CD4-positive, alpha-beta T cell (primary cell): ENCODE results near the gene CMSS1. TPM values are rescaled to one million over a fixed set of nuclear protein-coding genes. Genes with fewer than 3 reads are reported as not detected.

Experiments used
- ATAC-seq: fragments of 200-7000 bp; cut with Tn5 transposase; one replicate; pipeline ENCODE4 v1.10.0; 2022; ENCODE audit warnings: mild to moderate bottlenecking; ENCODE audit not compliant: poor library complexity
- CTCF ChIA-PET: fragments of 350-600 bp; sonication (Branson Sonifier 250); formaldehyde crosslinking; loops from one replicate; lab custom pipeline; 2021; ENCODE audit warnings: antibody characterized with exemption, inconsistent platforms; lab: Charles Lee
- POLR2A ChIA-PET: fragments of 350-600 bp; sonication (Branson Sonifier 250); formaldehyde crosslinking; loops from one replicate; lab custom pipeline; 2021; ENCODE audit warnings: antibody characterized with exemption, inconsistent platforms; lab: Charles Lee
- DNase-seq, 14 experiments: peaks; one replicate each; pipeline ENCODE4 v3.0.0-alpha.2; 2013 to 2020; ENCODE audit warnings: mixed read lengths in 2 of 14
- H3K27ac ChIP-seq, 2 donors: one replicate each; pipeline versions ENCODE4 v1.5.1 to v1.7.0; 2013; ENCODE audit warnings: low read length in 2 of 2, low read depth in 1 of 2, mild to moderate bottlenecking in 1 of 2
- H3K27me3 ChIP-seq, 2 experiments: 1 replicate in 1 of 2; 2 replicates in 1 of 2; pipeline versions ENCODE4 v1.6.1 to v1.7.0; 2013; ENCODE audit warnings: low read length in 2 of 2, control low read depth in 1 of 2, mild to moderate bottlenecking in 1 of 2, moderate library complexity in 1 of 2; ENCODE audit not compliant: insufficient read depth in 2 of 2, control insufficient read depth in 1 of 2
- H3K36me3 ChIP-seq: one replicate; pipeline ENCODE4 v1.6.1; 2013; ENCODE audit warnings: low read length, control low read depth; ENCODE audit not compliant: insufficient read depth
- H3K4me1 ChIP-seq: one replicate; pipeline ENCODE4 v1.6.1; 2013; ENCODE audit warnings: low read length, control low read depth; ENCODE audit not compliant: insufficient read depth
- H3K4me3 ChIP-seq: one replicate; pipeline ENCODE4 v1.5.1; 2013; ENCODE audit warnings: mild to moderate bottlenecking, low read length, moderate library complexity
- H3K9me3 ChIP-seq, 2 experiments: 1 replicate in 1 of 2; 2 replicates in 1 of 2; pipeline versions ENCODE4 v1.6.1 to v1.7.0; 2013; ENCODE audit warnings: low read length in 2 of 2, mild to moderate bottlenecking in 2 of 2, control low read depth in 1 of 2, moderate library complexity in 1 of 2; ENCODE audit not compliant: control insufficient read depth in 1 of 2, insufficient read depth in 1 of 2
- H3K27ac Mint-ChIP-seq: one replicate; pipeline ENCODE4 v1.8.0; 2020; ENCODE audit warnings: mixed read lengths
- H3K27me3 Mint-ChIP-seq: one replicate; pipeline ENCODE4 v1.8.0; 2021; ENCODE audit warnings: mixed read lengths
- H3K36me3 Mint-ChIP-seq: one replicate; pipeline ENCODE4 v1.8.0; 2021; ENCODE audit warnings: low read depth, mixed read lengths
- H3K4me1 Mint-ChIP-seq: one replicate; pipeline ENCODE4 v1.8.0; 2021; ENCODE audit warnings: low read depth, mixed read lengths
- H3K4me3 Mint-ChIP-seq: one replicate; pipeline ENCODE4 v1.8.0; 2020; ENCODE audit warnings: mild to moderate bottlenecking, mixed read lengths
- H3K9me3 Mint-ChIP-seq: one replicate; pipeline ENCODE4 v1.8.0; 2020; ENCODE audit warnings: mixed read lengths
- CTCF ChIP-seq: fragments of 200-600 bp; IDR thresholded peaks from one replicate; pipeline ENCODE4 v1.8.0; 2022; ENCODE audit warnings: antibody characterized with exemption, mild to moderate bottlenecking
- intact Hi-C, 2 experiments: fragments of 100-400 bp; cut with DNase I in 1 of 2; cut with micrococcal nuclease in 1 of 2; formaldehyde crosslinking; loops; one replicate each; pipeline versions ENCODE4 v1.15.1 to v1.9.0; 2023 to 2025; cut with DNase I, micrococcal nuclease
- total RNA-seq, 174 experiments: library from RNA in 2 of 174; stranded (reverse) in 2 of 174; gene quantifications; one replicate each; pipeline ENCODE4 v1.2.3 and lab custom pipeline; 2021 to 2026

CMSS1 gene
- total RNA-seq, 2 experiments from 2014 or later = 12.2 TPM

- ATAC-seq = no peak
- no peak overlapping the region for H3K27ac Mint-ChIP-seq
Measured at GRCh38 chr3:99882436-99883137, 64.9 kb downstream of the CMSS1 start.

GRCh38 chr3:99883138-99883461 lies 65.4 kb downstream of the CMSS1 start:
- Mint-ChIP-seq H3K27ac (no peak overlapping the region), H3K4me3 (no peak overlapping the region), H3K4me1 (peaks cover 30% of the 10 kb centered on the region), H3K9me3 (no peaks in the 10 kb centered on the region), H3K27me3 (no peaks in the 10 kb centered on the region), H3K36me3 (no peaks in the 10 kb centered on the region)
- peaks cover 3% of the 10 kb centered on the region for H3K4me1 ChIP-seq
- no peak for DNase-seq
- no peak for ATAC-seq
- H3K36me3 ChIP-seq = no peaks in the 10 kb centered on the region
- no peaks in the 10 kb centered on the region for H3K9me3 ChIP-seq
- no peak overlapping the region for H3K27ac ChIP-seq
- H3K27me3 ChIP-seq = no peaks in the 10 kb centered on the region
- no peak overlapping the region for H3K4me3 ChIP-seq
- intact Hi-C loops = no loop called here
- ChIA-PET POLR2A (no interaction called here), CTCF (interaction anchor here (1.2 to 1.5 kb wide), 2 partner anchors 9 to 51 kb away, joined by 4 read pairs; no protein-coding TSS in a partner anchor)
- no peak for TF ChIP-seq CTCF

More at GRCh38 chr3:99882436-99883137, 64.9 kb downstream of the CMSS1 start:
- no peaks in the 10 kb centered on the region for H3K9me3 ChIP-seq
- DNase-seq = no peak
- H3K4me1 ChIP-seq = peaks cover 3% of the 10 kb centered on the region
- no peak overlapping the region for H3K4me3 ChIP-seq
- H3K27ac ChIP-seq = no peak overlapping the region
- H3K27me3 ChIP-seq = no peaks in the 10 kb centered on the region
- no peaks in the 10 kb centered on the region for H3K36me3 ChIP-seq
- Mint-ChIP-seq H3K4me3 (no peak overlapping the region), H3K4me1 (peaks cover 35% of the 10 kb centered on the region), H3K9me3 (no peaks in the 10 kb centered on the region), H3K36me3 (no peaks in the 10 kb centered on the region), H3K27me3 (no peaks in the 10 kb centered on the region)
- POLR2A ChIA-PET = no interaction called here
- TF ChIP-seq CTCF = no peak
- intact Hi-C loops = no loop called here
- CTCF ChIA-PET = interaction anchor here (1.2 kb wide), 1 partner anchor 51 kb away, joined by 4 read pairs; no protein-coding TSS in a partner anchor

GRCh38 chr3:99883693-99884092 lies 66.0 kb downstream of the CMSS1 start:
- H3K36me3 Mint-ChIP-seq = no peaks in the 10 kb centered on the region
- H3K9me3 ChIP-seq = no peaks in the 10 kb centered on the region
- H3K4me1 ChIP-seq = peaks cover 3% of the 10 kb centered on the region
- H3K4me3 ChIP-seq = no peak overlapping the region
- ATAC-seq = no peak
- H3K4me1 Mint-ChIP-seq = peaks cover 25% of the 10 kb centered on the region
- no peaks in the 10 kb centered on the region for H3K36me3 ChIP-seq
- H3K27ac Mint-ChIP-seq = no peak overlapping the region
- H3K4me3 Mint-ChIP-seq = no peak overlapping the region
- H3K9me3 Mint-ChIP-seq = no peaks in the 10 kb centered on the region
- H3K27ac ChIP-seq = no peak overlapping the region
- DNase-seq = no peak
- H3K27me3 ChIP-seq = no peaks in the 10 kb centered on the region
- intact Hi-C loops = no loop called here
- TF ChIP-seq CTCF = no peak
- H3K27me3 Mint-ChIP-seq = no peaks in the 10 kb centered on the region
- ChIA-PET POLR2A (interaction anchor here (0.6 kb wide), 1 partner anchor 12 kb away, joined by 3 read pairs; no protein-coding TSS in a partner anchor), CTCF (interaction anchor here (1.5 kb wide), 1 partner anchor 9 kb away, joined by 4 read pairs; no protein-coding TSS in a partner anchor)
